HEK293T (cell line): ENCODE measurements around the gene TMPRSS9.

Source experiments
- BHLHE40 ChIP-seq: fragments of 450-650 bp; IDR thresholded peaks from 2 replicates; pipeline ENCODE4 v1.6.1; 2016; ENCODE audit warnings: mild to moderate bottlenecking, moderate library complexity, borderline replicate concordance
- ELF4 ChIP-seq: fragments of 450-650 bp; IDR thresholded peaks from 2 replicates; pipeline ENCODE4 v1.6.1; 2017; ENCODE audit warnings: antibody characterized with exemption
- FOXA1 ChIP-seq: fragments of 450-650 bp; IDR thresholded peaks from 2 replicates; pipeline ENCODE4 v1.6.1; 2016; ENCODE audit warnings: mild to moderate bottlenecking
- FOXK2 ChIP-seq: fragments of 450-650 bp; IDR thresholded peaks from 2 replicates; pipeline ENCODE4 v1.6.1; 2016; ENCODE audit warnings: mild to moderate bottlenecking
- FOXM1 ChIP-seq: fragments of 450-650 bp; IDR thresholded peaks from 2 replicates; pipeline ENCODE4 v1.6.1; 2017; ENCODE audit warnings: mild to moderate bottlenecking, borderline replicate concordance
- HDGF ChIP-seq: fragments of 450-650 bp; IDR thresholded peaks from 2 replicates; pipeline ENCODE4 v1.6.1; 2017; ENCODE audit warnings: antibody characterized with exemption, borderline replicate concordance
- TARDBP ChIP-seq: fragments of 450-650 bp; IDR thresholded peaks from 2 replicates; pipeline ENCODE4 v1.6.1; 2016

DNA sequence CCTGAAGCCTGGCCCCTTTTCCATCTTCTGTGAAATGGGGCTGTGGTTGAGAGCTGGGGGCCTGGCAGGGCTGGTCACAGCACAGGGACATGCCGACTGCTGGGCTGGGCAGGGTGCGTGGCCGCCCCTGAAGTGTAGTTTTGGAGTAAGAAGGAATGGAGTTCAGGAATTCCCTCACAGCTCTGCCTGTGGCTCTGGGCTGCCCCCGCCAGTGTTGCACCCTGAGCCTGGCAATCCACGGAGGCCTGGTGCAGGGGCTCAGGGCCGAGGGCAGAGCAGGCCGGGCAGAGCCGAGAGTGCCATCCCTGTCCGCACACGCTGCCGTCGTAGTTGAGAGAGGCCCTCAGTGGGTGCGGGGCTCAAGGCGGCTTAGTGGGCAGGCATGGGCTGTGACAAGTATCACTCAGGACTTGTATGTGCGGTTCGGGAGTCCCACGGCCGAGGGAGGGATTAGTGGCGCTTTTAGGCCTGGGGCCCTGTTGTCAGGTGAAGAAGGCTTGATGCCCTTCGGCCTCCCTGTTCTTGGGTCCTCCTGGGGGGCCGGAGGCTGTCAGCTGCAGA lies 21.9 kb upstream of the TMPRSS9 start:
- no peak for TF ChIP-seq BHLHE40
- no peak for TF ChIP-seq FOXK2
- TF ChIP-seq FOXA1, result no peak
- TF ChIP-seq FOXM1, result no peak
- no peak for TF ChIP-seq TARDBP
- no peak for TF ChIP-seq ELF4
- TF ChIP-seq HDGF, result no peak
